Measurements from ENCODE around the gene RNF126.

The RNF126 gene

GRCh38 chr19:695352-695949 is 32.4 kb upstream of the RNF126 start, which contains the start of gene PRSS57:
PRSS57 (minus strand) TSS chr19:695452; CDS start chr19:695430, 22 bp downstream.
- DNase-seq: no peak
- Histone ChIP-seq H3K4me1 (no peaks in the 10 kb centered on the region), H3K27me3 (no peaks in the 10 kb centered on the region), H3K4me3 (ENCODE audit: low read depth, low read length) (no peak within 1 kb of the TSS), H3K9me3 (no peaks in the 10 kb centered on the region), H3K36me3 (no peaks in the 10 kb centered on the region)
- TF ChIP-seq, protein P1, sequence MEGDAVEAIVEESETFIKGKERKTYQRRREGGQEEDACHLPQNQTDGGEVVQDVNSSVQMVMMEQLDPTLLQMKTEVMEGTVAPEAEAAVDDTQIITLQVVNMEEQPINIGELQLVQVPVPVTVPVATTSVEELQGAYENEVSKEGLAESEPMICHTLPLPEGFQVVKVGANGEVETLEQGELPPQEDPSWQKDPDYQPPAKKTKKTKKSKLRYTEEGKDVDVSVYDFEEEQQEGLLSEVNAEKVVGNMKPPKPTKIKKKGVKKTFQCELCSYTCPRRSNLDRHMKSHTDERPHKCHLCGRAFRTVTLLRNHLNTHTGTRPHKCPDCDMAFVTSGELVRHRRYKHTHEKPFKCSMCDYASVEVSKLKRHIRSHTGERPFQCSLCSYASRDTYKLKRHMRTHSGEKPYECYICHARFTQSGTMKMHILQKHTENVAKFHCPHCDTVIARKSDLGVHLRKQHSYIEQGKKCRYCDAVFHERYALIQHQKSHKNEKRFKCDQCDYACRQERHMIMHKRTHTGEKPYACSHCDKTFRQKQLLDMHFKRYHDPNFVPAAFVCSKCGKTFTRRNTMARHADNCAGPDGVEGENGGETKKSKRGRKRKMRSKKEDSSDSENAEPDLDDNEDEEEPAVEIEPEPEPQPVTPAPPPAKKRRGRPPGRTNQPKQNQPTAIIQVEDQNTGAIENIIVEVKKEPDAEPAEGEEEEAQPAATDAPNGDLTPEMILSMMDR (IDR thresholded peaks at IDR 0.05; ENCODE audit: low read depth, low read length): no peak

DNA sequence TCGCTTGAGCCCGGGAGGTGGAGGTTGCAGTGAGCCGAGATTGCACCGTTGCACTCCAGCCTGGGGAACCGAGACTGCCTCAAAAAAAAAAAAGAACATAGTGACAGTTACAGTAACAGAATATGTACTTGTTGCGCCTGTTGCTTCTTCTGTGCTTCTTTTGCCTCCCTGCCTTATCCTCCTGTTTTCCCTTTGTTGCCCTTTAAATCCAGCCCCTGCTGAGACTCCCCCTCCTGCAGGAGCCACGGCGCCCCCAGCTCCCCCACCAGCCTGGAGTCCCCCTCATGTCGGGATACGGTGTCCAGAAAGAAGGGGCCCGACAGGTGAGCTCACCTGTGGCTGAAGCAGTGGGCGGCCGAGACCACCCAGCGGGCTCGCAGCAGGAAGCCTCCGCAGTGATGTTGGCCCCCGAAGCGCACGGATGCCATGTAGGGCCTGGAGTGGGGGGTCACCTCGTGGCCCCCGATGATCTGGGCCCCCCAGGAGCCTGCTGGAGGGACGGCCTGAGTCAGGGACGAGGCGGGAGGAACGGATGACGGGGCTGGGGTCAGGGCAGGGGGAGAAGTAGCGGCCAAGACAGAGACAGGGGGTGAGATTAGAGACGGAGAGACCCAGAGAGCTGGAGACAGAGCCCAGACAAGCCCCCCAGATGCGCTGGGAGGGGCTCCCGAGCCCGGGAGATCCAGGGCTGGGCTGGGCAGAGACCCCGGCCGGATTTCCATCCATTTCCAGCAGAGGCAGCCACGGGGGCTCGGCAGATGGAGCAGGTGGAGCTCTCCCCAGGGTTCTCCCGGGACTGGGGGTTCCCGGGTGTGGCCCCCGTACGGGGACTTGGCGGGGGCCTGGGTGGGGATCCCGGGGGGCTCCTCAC is 31.7 kb upstream of the RNF126 start:
- Histone ChIP-seq H3K27me3 (no peaks in the 10 kb centered on the region), H3K4me1 (no peaks in the 10 kb centered on the region)
- TF ChIP-seq, protein P1 (IDR thresholded peaks at IDR 0.05; ENCODE audit: low read depth, low read length): no peak

DNA sequence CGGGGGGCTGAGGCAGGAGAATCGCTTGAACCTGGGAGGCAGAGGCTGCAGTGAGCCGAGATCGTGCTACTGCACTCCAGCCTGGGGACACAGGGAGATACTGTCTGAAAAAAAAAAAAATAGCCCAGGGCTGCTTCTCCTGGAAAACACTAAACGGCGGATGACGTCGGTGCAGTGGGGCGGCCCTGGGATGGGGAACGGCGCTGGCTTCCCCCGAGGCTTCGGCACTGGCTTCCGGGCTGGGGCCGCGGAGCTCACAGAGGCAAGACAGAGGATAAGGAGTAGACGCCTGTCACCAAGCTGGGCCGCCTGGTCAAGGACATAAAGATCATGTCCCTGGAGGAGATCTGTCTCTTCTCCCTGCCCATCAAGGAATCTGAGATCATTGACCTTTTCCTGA is 27.2 kb upstream of the RNF126 start:
- TF ChIP-seq, protein P1 (IDR thresholded peaks at IDR 0.05; ENCODE audit: low read depth, low read length): no peak

More for the DNA sequence above, 31.7 kb upstream of the RNF126 start:
- Histone ChIP-seq H3K36me3 (no peaks in the 10 kb centered on the region), H3K9me3 (no peaks in the 10 kb centered on the region), H3K4me3 (ENCODE audit: low read depth, low read length) (no peak overlapping the region)
- DNase-seq: no peak

DNA sequence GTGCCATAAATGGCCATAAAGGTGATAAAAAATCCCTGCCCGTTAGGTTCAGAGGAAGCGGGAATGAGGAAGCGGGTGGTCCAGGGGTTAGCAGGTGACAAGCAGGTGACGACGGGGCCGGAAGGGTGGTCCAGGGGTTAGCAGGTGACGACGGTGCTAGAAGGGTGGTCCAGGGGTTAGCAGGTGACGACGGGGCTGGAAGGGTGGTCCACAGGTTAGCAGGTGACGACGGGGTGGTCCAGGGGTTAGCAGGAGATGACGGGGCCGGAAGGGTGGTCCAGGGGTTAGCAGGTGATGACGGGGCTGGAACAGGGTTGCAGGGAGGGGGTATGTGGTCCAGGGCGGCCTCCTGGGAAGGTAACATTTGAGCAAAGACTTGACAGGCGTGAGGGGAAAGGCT is 26.0 kb upstream of the RNF126 start:
- Histone ChIP-seq H3K4me3 (ENCODE audit: low read depth, low read length) (no peak overlapping the region), H3K36me3 (no peaks in the 10 kb centered on the region), H3K4me1 (no peaks in the 10 kb centered on the region), H3K27me3 (no peaks in the 10 kb centered on the region), H3K9me3 (no peaks in the 10 kb centered on the region)
- no peak for DNase-seq
- TF ChIP-seq, protein P1 (IDR thresholded peaks at IDR 0.05; ENCODE audit: low read depth, low read length): no peak

More for the DNA sequence above, 27.2 kb upstream of the RNF126 start:
- Histone ChIP-seq H3K36me3 (no peaks in the 10 kb centered on the region), H3K9me3 (no peaks in the 10 kb centered on the region), H3K27me3 (no peaks in the 10 kb centered on the region), H3K4me1 (no peaks in the 10 kb centered on the region), H3K4me3 (ENCODE audit: low read depth, low read length) (no peak overlapping the region)
- DNase-seq: peak; percentile 55

- TF ChIP-seq, protein P1 (IDR thresholded peaks at IDR 0.05; ENCODE audit: low read depth, low read length): no peak
- no peaks in the 10 kb centered on the region for H3K27me3 ChIP-seq
Observed at GRCh38 chr19:688214-688613, 25.2 kb upstream of the RNF126 start.

More at GRCh38 chr19:688214-688613, 25.2 kb upstream of the RNF126 start:
- Histone ChIP-seq H3K9me3 (no peaks in the 10 kb centered on the region), H3K4me1 (no peaks in the 10 kb centered on the region), H3K4me3 (ENCODE audit: low read depth, low read length) (no peak overlapping the region), H3K36me3 (no peaks in the 10 kb centered on the region)
- DNase-seq: no peak
